ENCODE results near the gene CDK5R2.

Gene CDK5R2

DNA sequence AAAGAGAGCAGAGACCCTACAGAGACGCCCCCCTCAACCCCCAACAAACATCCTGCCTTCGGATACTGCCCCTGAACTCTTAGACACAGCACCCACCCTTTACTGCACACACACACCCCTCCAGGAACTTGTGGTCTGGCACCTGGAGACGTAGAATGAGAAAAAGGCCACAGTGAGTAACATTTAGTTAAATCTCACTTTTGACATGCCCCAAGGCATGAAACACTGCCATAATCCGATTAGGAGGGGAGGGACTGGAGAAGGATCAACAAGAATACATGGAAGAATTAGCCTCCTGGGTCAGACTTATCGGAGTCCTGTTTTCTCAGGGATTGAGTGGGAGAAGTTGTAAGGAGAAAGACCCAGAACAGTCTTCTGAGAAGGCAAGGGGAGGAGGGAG lies 4.1 kb downstream of the CDK5R2 start:
- TF ChIP-seq, protein P1, sequence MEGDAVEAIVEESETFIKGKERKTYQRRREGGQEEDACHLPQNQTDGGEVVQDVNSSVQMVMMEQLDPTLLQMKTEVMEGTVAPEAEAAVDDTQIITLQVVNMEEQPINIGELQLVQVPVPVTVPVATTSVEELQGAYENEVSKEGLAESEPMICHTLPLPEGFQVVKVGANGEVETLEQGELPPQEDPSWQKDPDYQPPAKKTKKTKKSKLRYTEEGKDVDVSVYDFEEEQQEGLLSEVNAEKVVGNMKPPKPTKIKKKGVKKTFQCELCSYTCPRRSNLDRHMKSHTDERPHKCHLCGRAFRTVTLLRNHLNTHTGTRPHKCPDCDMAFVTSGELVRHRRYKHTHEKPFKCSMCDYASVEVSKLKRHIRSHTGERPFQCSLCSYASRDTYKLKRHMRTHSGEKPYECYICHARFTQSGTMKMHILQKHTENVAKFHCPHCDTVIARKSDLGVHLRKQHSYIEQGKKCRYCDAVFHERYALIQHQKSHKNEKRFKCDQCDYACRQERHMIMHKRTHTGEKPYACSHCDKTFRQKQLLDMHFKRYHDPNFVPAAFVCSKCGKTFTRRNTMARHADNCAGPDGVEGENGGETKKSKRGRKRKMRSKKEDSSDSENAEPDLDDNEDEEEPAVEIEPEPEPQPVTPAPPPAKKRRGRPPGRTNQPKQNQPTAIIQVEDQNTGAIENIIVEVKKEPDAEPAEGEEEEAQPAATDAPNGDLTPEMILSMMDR (conservative IDR thresholded peaks at IDR 0.05) = no peak
- no peak for TF ChIP-seq ZFX (IDR thresholded peaks at IDR 0.05)
- H3K27ac ChIP-seq = no peak overlapping the region

DNA sequence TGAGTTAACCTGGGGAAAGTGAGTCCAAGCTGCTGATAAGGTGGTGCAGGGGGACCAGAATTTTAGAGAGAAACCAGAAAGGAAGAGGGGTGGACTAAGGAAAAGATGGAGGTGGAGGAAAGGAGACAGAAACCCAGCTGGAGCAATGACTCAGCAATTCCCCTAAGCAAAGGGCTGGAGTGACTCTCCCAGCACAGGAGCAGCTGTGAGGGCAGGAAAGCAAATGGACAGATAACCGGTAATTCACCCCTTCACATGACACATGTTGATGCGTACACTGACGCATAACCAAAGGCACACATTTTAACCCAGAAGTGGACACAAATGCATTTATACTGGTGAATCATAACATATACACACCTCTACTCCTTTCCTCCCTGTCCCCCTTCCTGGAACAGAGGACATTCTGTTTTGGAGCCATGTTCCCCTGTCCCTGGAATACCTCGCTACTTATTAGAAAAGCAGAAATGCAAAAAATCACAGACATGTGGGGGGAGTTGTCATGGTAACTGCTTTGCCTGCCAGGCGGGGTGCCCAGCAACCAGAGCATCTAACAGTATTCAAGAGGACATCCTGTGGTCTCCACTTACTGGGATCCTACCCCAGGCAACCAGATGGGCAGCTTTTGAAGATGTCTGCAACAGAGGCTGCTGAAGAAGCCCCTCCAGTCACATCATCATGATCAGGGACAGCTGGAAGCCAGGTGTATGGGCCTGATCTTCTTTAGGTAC lies 4.7 kb downstream of the CDK5R2 start:
- TF ChIP-seq ZFX (IDR thresholded peaks at IDR 0.05) = no peak
- TF ChIP-seq, protein P1 (conservative IDR thresholded peaks at IDR 0.05) = no peak

DNA sequence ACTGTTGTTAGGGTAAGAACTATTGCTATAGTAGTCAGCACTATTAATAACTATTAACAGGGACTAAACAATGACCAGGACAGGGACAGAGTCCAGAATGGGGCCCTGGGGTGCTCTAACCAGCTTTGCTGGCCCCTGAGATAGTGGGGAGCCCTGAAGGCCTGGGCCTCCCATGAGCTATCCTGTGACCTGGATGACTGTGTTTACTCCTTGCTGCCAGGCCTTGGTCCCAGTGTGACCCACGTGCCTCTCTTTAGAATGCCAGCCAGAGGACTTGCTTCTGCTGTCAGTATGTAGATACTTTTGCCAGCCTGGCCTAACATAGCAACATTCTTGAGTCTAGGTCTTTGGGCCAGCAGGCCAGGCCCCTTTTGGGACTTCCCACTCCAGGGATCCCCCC lies 11.4 kb downstream of the CDK5R2 start:
- H3K27ac ChIP-seq = no peak overlapping the region
- TF ChIP-seq ZFX (IDR thresholded peaks at IDR 0.05) = no peak
- TF ChIP-seq, protein P1 (conservative IDR thresholded peaks at IDR 0.05) = no peak

More for the DNA sequence above, 4.7 kb downstream of the CDK5R2 start:
- H3K27ac ChIP-seq = no peak overlapping the region

DNA sequence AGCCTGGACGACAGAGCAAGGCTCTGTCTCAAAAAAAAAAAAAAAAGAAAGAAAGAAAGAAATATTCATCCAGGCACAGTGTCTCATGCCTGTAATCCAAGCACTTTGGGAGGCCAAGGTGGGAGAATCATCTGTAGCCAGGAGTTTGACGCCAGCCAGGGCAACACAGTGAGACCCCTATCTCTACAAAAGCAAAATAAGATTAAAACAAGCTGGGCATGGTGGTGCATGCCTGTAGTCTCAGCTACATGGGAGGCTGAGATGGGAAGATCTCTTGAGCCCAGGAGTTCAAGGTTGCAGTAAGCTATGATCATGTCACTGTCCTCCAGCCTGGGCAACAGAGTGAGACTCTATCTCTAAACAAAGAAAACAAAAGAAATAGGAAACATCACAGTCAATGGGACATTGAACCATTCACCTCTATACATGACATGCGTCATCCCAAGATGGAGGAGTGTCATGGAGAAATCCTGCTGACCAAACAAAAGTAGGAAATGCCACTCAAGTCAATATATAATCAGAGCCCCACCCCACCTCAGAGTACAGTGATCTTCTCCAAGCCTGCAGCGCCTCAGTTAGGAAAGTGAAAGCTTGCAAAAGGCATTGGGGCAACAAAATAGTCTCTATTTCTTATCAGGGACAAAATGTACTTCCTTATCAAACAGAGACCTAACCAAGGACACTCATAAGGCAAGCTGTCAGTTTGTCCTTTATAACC lies 15.8 kb downstream of the CDK5R2 start:
- peak overlapping the region; percentile 61 for H3K27ac ChIP-seq
- no peak for TF ChIP-seq ZFX (IDR thresholded peaks at IDR 0.05)
- TF ChIP-seq, protein P1 (conservative IDR thresholded peaks at IDR 0.05) = peak; percentile 16

DNA sequence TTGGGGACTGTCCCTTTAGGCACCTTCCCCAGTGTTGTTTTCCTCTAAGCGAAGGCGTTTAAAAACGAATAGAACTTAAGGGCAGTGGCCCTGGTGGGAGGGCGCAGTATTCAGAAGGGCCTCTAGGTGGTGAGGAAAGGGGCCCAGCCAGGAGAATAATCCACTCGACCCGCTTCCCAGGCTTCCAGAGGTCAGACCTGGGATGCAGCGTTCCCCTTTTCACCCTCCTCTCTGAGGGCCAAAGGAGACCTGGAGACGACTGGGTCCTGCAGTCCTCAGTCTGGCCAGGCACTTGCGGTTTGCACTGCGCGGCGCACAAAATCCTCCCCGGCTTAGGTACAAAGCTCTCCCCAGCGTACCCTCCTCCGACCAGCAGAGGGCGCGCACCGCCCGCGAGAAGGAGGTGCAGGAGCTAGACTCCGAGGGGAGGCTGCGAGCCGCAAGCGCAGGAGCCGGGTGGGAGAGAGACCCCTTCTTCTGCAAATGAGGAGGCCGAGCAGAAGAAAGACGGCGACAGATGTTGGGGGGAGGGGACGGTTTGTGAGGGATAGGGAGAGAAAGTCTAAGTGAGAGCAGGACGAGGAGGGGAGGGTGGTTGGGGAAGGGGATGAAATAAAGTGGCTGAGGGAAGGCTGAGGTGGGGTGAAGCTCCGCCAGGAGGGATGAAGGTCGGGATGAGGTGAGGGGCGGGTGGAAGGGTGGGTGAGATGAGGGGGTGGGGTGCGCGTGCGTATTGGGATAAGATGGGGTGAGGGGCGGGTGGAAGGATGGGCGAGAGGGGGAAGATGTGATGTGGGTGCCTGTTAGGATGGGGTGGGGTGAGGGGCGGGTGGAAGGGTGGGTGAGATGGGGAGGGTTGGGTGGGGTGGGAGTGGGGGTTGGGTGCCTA lies 20.6 kb downstream of the CDK5R2 start:
- H3K27ac ChIP-seq = no peak overlapping the region
- TF ChIP-seq, protein P1 (conservative IDR thresholded peaks at IDR 0.05) = peak; percentile 97
- no peak for TF ChIP-seq ZFX (IDR thresholded peaks at IDR 0.05)

DNA sequence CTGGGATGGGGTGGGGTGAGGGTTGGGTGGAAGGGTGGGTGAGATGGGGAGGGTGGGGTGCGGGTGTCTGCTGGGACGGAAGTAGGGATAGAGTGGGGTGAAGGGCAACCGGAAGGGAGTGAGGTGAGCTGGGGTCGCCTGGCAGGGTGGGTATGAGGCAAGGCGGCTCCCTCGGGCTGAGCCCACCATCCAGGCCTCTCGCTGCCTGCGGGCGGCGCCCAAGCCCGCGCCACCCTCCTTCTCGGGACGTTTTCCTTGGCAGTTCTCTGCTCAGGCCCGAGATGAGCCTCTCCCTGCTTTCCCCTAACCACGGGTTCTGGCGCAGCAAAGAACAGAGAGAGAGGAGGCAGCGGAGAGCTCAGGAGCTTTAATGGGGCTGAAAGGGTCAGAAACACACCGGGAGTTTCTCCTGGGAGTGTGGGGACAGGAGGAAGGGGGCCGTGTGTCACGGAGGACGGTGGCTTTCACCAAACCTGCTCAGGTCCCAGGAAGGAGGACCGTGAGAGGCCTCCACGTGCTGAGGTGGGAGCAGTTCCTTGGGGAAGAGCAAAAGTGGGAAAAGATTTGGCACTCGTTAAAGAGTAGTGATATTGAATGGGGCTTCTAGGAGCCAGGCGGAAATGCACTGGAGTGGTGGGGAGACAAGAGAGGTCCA lies 21.4 kb downstream of the CDK5R2 start:
- TF ChIP-seq, protein P1 (conservative IDR thresholded peaks at IDR 0.05) = no peak
- TF ChIP-seq ZFX (IDR thresholded peaks at IDR 0.05) = no peak
- H3K27ac ChIP-seq = no peak overlapping the region

Data from C4-2B (cell line).